ENCODE data around the gene EEF1AKMT3.

The EEF1AKMT3 gene

DNA sequence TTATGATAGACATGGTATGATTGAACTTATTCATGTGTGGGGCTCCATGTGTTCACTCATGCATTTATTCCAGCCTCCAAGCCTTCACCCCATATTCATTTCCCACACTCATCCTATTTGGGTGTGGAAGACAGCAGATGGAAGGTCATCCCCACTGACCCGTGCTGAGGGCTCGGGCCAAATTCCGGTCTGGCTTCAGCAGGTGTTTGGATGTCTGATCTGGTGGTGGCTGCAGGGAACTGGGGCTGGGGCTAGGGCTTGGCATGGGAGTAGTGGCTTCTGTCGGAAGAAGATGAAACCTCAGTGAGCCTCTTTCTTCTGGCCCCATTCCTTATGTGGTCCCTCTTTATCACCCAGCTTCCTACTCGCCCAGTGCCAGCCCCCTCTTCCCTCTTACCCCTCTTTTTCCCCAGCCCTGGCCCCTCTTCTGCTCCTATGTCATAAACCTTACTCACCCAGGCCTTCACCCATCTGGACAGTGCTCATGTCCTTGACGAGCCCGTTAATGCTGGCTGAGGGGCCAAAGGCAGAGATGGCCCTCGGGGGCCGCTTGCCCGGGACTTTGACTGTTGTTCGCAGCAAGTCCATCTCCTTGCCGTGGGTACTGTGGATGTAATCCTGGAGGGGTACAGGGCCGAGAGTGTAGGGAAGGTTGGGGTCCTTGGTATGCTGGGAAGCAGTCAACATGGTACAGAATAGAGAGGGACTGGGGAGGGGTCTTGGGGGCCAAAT is 41.9 kb upstream of the EEF1AKMT3 start:
- H3K4me3 Mint-ChIP-seq = no peak overlapping the region
- peak overlapping the region; percentile 49 to 73 for H3K27ac Mint-ChIP-seq
- peaks cover 87% of the 10 kb centered on the region for H3K36me3 Mint-ChIP-seq (ENCODE audit: insufficient read depth)
- ATAC-seq (replicated peaks) (no peak), DNase-seq (no peak)
- peaks cover 14 to 16% of the 10 kb centered on the region in 2 donors for H3K4me1 Mint-ChIP-seq (ENCODE audit: low read depth in 2 of 2)
- H3K27me3 Mint-ChIP-seq = no peaks in the 10 kb centered on the region
- no peaks in the 10 kb centered on the region for H3K9me3 Mint-ChIP-seq

DNA sequence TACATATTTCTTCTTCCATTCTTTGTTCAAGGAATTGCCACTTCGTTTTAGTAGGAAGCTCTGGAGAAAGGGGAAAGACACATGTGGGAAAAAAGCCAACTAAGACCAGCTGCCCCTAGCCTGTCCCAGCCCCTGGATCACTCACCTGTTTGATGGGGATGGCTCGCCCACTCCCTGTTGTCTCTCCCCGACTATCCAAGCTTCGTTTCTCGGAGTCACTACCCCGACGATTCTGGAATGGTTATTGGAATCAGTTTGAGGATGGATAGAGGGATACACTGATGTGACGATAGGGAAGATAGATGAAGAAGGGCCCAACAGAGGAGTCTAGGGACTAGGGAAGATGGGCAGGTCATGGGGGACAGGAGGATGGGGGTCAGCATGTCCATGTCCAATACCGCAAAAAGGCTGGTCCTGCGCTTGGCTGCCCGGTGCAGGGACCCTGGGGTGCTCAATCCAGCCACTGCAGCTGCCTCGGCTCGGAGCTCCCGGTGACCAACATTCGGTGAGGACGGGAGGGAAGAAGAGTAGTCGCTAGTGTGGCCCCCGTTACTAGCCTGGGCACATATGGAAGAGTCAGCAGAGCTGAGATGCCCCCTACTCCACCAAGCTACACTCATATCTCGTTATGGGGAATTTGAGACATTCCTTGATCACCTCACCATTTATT is 40.9 kb upstream of the EEF1AKMT3 start:
- Mint-ChIP-seq H3K4me1 (ENCODE audit: low read depth in 2 of 2) (peaks cover 13% of the 10 kb centered on the region in 2 donors), H3K27me3 (no peaks in the 10 kb centered on the region), H3K27ac (peak overlapping the region in 1 of 2 donors; percentile 20), H3K9me3 (no peaks in the 10 kb centered on the region), H3K4me3 (no peak overlapping the region), H3K36me3 (ENCODE audit: insufficient read depth) (peaks cover 85% of the 10 kb centered on the region)
- ATAC-seq (replicated peaks) (no peak), DNase-seq (no peak)

DNA sequence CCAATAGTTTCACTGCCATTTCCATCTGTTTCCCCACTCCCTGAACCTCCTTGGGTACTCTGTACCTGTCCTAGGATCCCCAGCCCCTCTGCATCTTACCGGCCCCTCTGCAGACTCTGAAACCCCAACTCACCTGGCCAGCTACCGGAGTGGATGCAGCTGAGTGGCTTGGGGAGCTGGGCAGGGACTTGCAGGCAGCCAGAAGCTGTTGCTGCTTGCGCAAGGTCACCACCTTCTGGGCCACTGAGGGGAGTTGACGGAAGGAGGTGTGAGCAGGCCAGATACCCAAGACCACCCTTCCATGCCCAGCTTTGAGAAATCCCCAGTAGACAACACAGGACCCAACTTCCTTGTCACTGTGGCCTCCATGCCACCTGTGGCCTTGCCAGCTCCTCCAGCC is 40.1 kb upstream of the EEF1AKMT3 start:
- H3K27ac Mint-ChIP-seq = peak overlapping the region; percentile 20 to 87
- DNase-seq (no peak), ATAC-seq (replicated peaks) (no peak)
- peaks cover 18 to 19% of the 10 kb centered on the region in 2 donors for H3K4me1 Mint-ChIP-seq (ENCODE audit: low read depth in 2 of 2)
- no peaks in the 10 kb centered on the region for H3K27me3 Mint-ChIP-seq
- no peak overlapping the region for H3K4me3 Mint-ChIP-seq
- peaks cover 82% of the 10 kb centered on the region for H3K36me3 Mint-ChIP-seq (ENCODE audit: insufficient read depth)
- H3K9me3 Mint-ChIP-seq = no peaks in the 10 kb centered on the region

GRCh38 chr12:57732726-57733593 is 39.5 kb upstream of the EEF1AKMT3 start:
- Mint-ChIP-seq H3K27me3 (no peaks in the 10 kb centered on the region), H3K4me1 (ENCODE audit: low read depth in 2 of 2) (peaks cover 18 to 19% of the 10 kb centered on the region in 2 donors), H3K9me3 (no peaks in the 10 kb centered on the region), H3K4me3 (no peak overlapping the region), H3K36me3 (ENCODE audit: insufficient read depth) (peaks cover 75% of the 10 kb centered on the region), H3K27ac (peak overlapping the region in 1 of 2 donors; percentile 87)
- DNase-seq (no peak), ATAC-seq (replicated peaks) (no peak)

DNA sequence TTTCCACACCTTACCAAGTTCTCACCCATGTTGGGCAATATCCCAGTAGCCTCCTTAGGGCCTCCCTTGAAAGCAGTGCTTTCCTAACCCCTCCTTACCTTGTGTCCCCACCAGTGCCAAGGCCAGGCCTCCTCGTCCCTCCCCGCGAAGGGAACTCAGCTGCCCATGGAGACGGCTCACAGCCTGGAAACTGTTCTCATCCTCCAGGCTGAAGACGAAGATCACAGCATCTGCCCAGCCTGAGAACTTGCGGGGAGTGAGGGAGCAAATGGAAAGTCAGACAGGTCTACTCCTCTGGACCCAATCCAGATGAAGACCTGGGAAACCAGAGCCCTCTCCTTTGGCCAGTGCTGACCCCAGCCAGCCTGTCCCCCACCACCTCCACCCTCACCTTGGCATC is 38.5 kb upstream of the EEF1AKMT3 start:
- DNase-seq (no peak), ATAC-seq (replicated peaks) (no peak)
- Mint-ChIP-seq H3K27me3 (no peaks in the 10 kb centered on the region), H3K36me3 (ENCODE audit: insufficient read depth) (peaks cover 68% of the 10 kb centered on the region), H3K9me3 (no peaks in the 10 kb centered on the region), H3K27ac (peak overlapping the region in 1 of 2 donors; percentile 75), H3K4me1 (ENCODE audit: low read depth in 2 of 2) (peaks cover 16 to 20% of the 10 kb centered on the region in 2 donors), H3K4me3 (no peak overlapping the region)

DNA sequence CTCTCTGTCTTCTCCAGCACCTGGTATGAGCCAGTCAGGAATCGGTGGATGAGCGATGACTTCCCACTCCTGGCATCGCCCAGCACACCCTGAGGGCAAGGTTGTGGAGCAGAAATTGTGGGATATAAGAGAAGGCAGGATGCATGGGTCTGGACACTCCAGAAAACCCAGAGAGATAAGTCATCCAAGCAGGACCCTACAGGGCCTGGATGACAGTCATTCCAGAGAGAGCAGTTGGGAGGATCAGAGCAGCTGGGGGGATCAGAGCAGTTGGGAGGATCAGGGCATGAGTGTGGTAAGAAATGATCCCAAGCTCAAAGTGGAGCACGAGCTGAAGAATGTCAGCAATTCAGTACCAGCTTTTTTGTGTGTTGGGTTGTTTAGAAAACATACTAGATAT is 37.8 kb upstream of the EEF1AKMT3 start:
- peaks cover 69% of the 10 kb centered on the region for H3K36me3 Mint-ChIP-seq (ENCODE audit: insufficient read depth)
- H3K4me1 Mint-ChIP-seq (ENCODE audit: low read depth in 2 of 2) = peaks cover 22 to 26% of the 10 kb centered on the region in 2 donors
- no peak for DNase-seq
- H3K9me3 Mint-ChIP-seq = no peaks in the 10 kb centered on the region
- H3K4me3 Mint-ChIP-seq = peak overlapping the region in 1 of 2 donors; percentile 9
- H3K27me3 Mint-ChIP-seq = no peaks in the 10 kb centered on the region
- ATAC-seq (replicated peaks) = no peak
- H3K27ac Mint-ChIP-seq = peak overlapping the region; percentile 75 to 90

DNA sequence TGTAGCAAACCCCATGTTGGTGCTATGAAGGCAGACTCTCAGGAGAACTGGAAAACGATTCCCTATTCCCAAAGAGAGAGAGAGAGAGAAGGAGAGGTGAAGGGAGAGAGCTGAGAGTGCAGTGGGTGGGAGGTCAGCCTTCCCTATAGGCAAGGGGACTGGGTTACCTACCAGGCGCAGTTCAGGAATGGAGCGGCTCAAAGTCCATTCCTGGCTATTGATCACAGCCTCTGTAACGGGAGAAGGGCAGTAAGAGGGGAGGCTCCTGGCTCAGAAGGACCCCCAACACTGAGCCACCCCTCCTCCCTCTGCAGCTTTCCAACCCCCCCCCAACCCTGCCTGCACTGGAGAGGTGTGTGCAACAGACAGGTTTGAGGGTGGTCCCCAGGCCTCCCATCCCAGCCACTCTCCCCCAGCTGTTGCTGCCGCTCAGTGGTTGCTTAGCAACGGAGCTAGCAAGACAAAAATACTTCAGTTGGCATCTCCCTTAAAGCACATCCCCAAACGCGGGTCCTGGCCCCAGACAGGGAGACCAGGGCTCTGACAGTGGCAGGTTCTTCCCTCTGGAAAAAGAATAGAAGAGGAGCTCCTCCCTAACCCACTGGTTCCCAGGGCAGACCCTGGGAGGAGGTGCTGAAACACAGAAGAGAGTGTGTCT is 37.1 kb upstream of the EEF1AKMT3 start:
- Mint-ChIP-seq H3K4me3 (no peak overlapping the region), H3K9me3 (no peaks in the 10 kb centered on the region), H3K36me3 (ENCODE audit: insufficient read depth) (peaks cover 69% of the 10 kb centered on the region), H3K4me1 (ENCODE audit: low read depth in 2 of 2) (peaks cover 25 to 30% of the 10 kb centered on the region in 2 donors), H3K27ac (peak overlapping the region; percentile 75 to 90), H3K27me3 (no peaks in the 10 kb centered on the region)
- ATAC-seq (replicated peaks) (no peak), DNase-seq (no peak)

DNA sequence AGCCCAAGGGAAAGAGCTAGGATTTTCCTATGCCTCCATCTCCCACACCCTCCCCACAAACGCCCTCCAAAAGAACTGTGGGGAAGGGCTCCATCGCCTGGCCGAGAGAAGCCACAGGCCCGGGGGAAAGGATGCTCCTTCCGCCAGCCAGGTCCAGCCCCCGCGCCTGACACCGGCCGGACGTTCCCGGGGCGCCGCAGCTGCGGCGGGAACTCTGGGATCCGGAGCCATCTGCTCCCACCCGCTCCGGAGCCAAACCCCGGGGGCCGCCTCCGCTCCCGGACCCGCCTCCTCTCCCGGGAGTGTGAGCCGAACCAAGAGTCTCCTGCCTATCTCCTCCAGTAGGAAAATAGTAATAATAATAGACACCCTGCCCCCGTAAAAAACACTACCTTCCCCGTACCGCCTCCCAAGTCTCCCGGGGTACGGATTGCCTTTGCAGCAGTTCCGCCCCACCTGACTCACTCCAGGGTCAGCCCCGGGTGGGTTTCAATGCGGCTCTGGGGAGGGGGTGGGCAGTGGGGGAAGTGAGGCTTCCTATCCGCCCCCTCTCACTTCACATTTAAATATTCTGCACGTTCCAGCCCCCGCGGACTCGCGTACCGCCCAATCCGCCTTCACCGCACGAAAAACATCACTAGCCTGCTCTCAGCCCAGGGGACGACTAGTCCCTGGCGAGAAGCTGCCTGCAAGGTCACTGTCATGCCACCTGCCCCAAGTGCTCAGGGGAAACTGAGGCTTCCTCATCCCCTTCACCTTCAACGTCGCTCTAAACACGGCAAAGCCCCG is 36.3 kb upstream of the EEF1AKMT3 start:
- H3K36me3 Mint-ChIP-seq (ENCODE audit: insufficient read depth) = peaks cover 69% of the 10 kb centered on the region

GRCh38 chr12:57736741-57737466 is 35.5 kb upstream of the EEF1AKMT3 start:
- Mint-ChIP-seq H3K4me1 (ENCODE audit: low read depth in 2 of 2) (peaks cover 39 to 43% of the 10 kb centered on the region in 2 donors), H3K4me3 (no peak overlapping the region), H3K27ac (peak overlapping the region; percentile 85 to 86), H3K27me3 (no peaks in the 10 kb centered on the region), H3K36me3 (ENCODE audit: insufficient read depth) (peaks cover 69% of the 10 kb centered on the region), H3K9me3 (no peaks in the 10 kb centered on the region)
- no peak for DNase-seq
- ATAC-seq (replicated peaks) = no peak

More for the DNA sequence above, 36.3 kb upstream of the EEF1AKMT3 start:
- H3K9me3 Mint-ChIP-seq = no peaks in the 10 kb centered on the region
- H3K27me3 Mint-ChIP-seq = no peaks in the 10 kb centered on the region
- DNase-seq (no peak), ATAC-seq (replicated peaks) (no peak)
- peak overlapping the region; percentile 85 to 90 for H3K27ac Mint-ChIP-seq
- no peak overlapping the region for H3K4me3 Mint-ChIP-seq
- H3K4me1 Mint-ChIP-seq (ENCODE audit: low read depth in 2 of 2) = peaks cover 32 to 38% of the 10 kb centered on the region in 2 donors

- peaks cover 64% of the 10 kb centered on the region for H3K36me3 Mint-ChIP-seq (ENCODE audit: insufficient read depth)
- H3K9me3 Mint-ChIP-seq = no peaks in the 10 kb centered on the region
- ATAC-seq (replicated peaks) = no peak
- DNase-seq = no peak
- H3K27me3 Mint-ChIP-seq = no peaks in the 10 kb centered on the region
- no peak overlapping the region for H3K4me3 Mint-ChIP-seq
- H3K4me1 Mint-ChIP-seq (ENCODE audit: low read depth in 2 of 2) = peaks cover 42 to 50% of the 10 kb centered on the region in 2 donors
- no peak overlapping the region for H3K27ac Mint-ChIP-seq
These were observed 34.6 kb upstream of the EEF1AKMT3 start for GRCh38 chr12:57737467-57738460.

GRCh38 chr12:57738661-57739237 is 33.7 kb upstream of the EEF1AKMT3 start, which contains the start of gene AGAP2:
AGAP2 (minus strand) TSS chr12:57738742; CDS start chr12:57738246, 496 bp downstream.
- ATAC-seq (replicated peaks) (no peak), DNase-seq (no peak)
- peaks cover 42 to 50% of the 10 kb centered on the region in 2 donors for H3K4me1 Mint-ChIP-seq (ENCODE audit: low read depth in 2 of 2)
- no peaks in the 10 kb centered on the region for H3K9me3 Mint-ChIP-seq
- peak within 1 kb of the TSS; percentile 92 to 97 for H3K27ac Mint-ChIP-seq
- no peaks in the 10 kb centered on the region for H3K27me3 Mint-ChIP-seq
- peak within 1 kb of the TSS; percentile 74 to 84 for H3K4me3 Mint-ChIP-seq
- peaks cover 57% of the 10 kb centered on the region for H3K36me3 Mint-ChIP-seq (ENCODE audit: insufficient read depth)

All from effector memory CD8-positive, alpha-beta T cell (primary cell).